Lower leg skin (tissue), 3 donors: Measurements from ENCODE around the gene PCNX4.

Experiments used
- CTCF ChIP-seq, 3 donors: fragments of 450-650 bp; IDR thresholded peaks; one replicate each; pipeline ENCODE4 v1.5.1; 2016; ENCODE audit warnings: antibody characterized with exemption in 3 of 3, mild to moderate bottlenecking in 3 of 3, moderate library complexity in 2 of 3
- POLR2A ChIP-seq, 2 donors: fragments of 450-650 bp; IDR thresholded peaks; one replicate each; pipeline ENCODE4 v1.6.1; 2016 to 2017; ENCODE audit warnings: antibody characterized with exemption in 2 of 2, mild to moderate bottlenecking in 1 of 2, moderate library complexity in 1 of 2

GRCh38 chr14:60164404-60164711, 72.6 kb downstream of the PCNX4 start:
- TF ChIP-seq CTCF (IDR thresholded peaks at IDR 0.05) (no peak), POLR2A (IDR thresholded peaks at IDR 0.05) (no peak)
